Smooth muscle cell (in vitro differentiated cells): Measurements from ENCODE around the gene DIP2C. TPM values are rescaled to one million over a fixed set of nuclear protein-coding genes. Genes with fewer than 3 reads are reported as not detected.

Experiments
- DNase-seq: peaks from one replicate; lab custom pipeline; 2025; ENCODE audit not compliant: unreplicated experiment; lab: John Stamatoyannopoulos, UW
- H2AFZ ChIP-seq: fragments of 200-600 bp; sonication (generic); 2 replicates; pipeline ENCODE4 v1.6.0; 2016; ENCODE audit warnings: antibody characterized with exemption, low read depth, mild to moderate bottlenecking
- H3F3A ChIP-seq: fragments of 200-600 bp; sonication (generic); 2 replicates; pipeline ENCODE4 v1.6.0; 2017; ENCODE audit warnings: antibody characterized with exemption, low read depth
- H3K27ac ChIP-seq: fragments of 200-600 bp; sonication (generic); 2 replicates; pipeline ENCODE4 v1.5.1; 2016; ENCODE audit warnings: low read depth, mild to moderate bottlenecking
- H3K27me3 ChIP-seq: fragments of 200-600 bp; sonication (generic); 2 replicates; pipeline ENCODE4 v1.6.1; 2016; ENCODE audit warnings: low read depth, mild to moderate bottlenecking
- H3K36me3 ChIP-seq: fragments of 200-600 bp; sonication (generic); 2 replicates; pipeline ENCODE4 v1.5.1; 2016; ENCODE audit warnings: low read depth
- H3K4me1 ChIP-seq: fragments of 200-600 bp; sonication (generic); 2 replicates; pipeline ENCODE4 v1.5.1; 2016; ENCODE audit warnings: low read depth
- H3K4me2 ChIP-seq: fragments of 200-600 bp; sonication (generic); 2 replicates; pipeline ENCODE4 v1.6.0; 2016; ENCODE audit warnings: mild to moderate bottlenecking
- H3K4me3 ChIP-seq: fragments of 200-600 bp; sonication (generic); 2 replicates; pipeline ENCODE4 v1.5.1; 2016; ENCODE audit warnings: mild to moderate bottlenecking
- H3K79me2 ChIP-seq: fragments of 200-600 bp; sonication (generic); 2 replicates; pipeline ENCODE4 v1.6.0; 2016; ENCODE audit warnings: low read depth, mild to moderate bottlenecking
- H3K9ac ChIP-seq: fragments of 200-600 bp; sonication (generic); 2 replicates; pipeline ENCODE4 v1.6.0; 2016; ENCODE audit warnings: low read depth
- H3K9me3 ChIP-seq: fragments of 200-600 bp; sonication (generic); replicated peaks from 2 replicates; pipeline ENCODE4 v1.5.1; 2016; ENCODE audit warnings: low read depth
- H4K20me1 ChIP-seq: fragments of 200-600 bp; sonication (generic); 2 replicates; pipeline ENCODE4 v1.6.0; 2016; ENCODE audit warnings: low read depth
- WGBS: methylation state at CpG from one replicate; pipeline ENCODE4 v1.1.7; 2016; ENCODE audit warnings: low lambda C conversion rate; 5-methylcytosine and 5-hydroxymethylcytosine counted together
- polyA plus RNA-seq: library from polyadenylated mRNA; unstranded; fragments of >200 nt; fragmentation: Nextera tagmentation; extraction: Ambion mirVana; gene quantifications from 2 replicates; pipeline ENCODE4 v1.2.1, GENCODE V29; 2016
- total RNA-seq: library from RNA; depleted of rRNA; stranded (reverse); fragments of >200 nt; gene quantifications from 2 replicates; pipeline ENCODE4 v1.2.3, GENCODE V29; 2014
- TF ChIP-seq, protein P1 (sequence below): fragments of 200-600 bp; sonication (generic); IDR thresholded peaks from 2 replicates; pipeline ENCODE4 v1.5.1; 2017; ENCODE audit warnings: borderline replicate concordance, mild to moderate bottlenecking, antibody characterized with exemption; ENCODE audit not compliant: insufficient read depth, poor library complexity, severe bottlenecking

Gene DIP2C
- total and polyA plus RNA-seq, 2 experiments from 2014 or later: 14.9 to 15.3 TPM

DNA sequence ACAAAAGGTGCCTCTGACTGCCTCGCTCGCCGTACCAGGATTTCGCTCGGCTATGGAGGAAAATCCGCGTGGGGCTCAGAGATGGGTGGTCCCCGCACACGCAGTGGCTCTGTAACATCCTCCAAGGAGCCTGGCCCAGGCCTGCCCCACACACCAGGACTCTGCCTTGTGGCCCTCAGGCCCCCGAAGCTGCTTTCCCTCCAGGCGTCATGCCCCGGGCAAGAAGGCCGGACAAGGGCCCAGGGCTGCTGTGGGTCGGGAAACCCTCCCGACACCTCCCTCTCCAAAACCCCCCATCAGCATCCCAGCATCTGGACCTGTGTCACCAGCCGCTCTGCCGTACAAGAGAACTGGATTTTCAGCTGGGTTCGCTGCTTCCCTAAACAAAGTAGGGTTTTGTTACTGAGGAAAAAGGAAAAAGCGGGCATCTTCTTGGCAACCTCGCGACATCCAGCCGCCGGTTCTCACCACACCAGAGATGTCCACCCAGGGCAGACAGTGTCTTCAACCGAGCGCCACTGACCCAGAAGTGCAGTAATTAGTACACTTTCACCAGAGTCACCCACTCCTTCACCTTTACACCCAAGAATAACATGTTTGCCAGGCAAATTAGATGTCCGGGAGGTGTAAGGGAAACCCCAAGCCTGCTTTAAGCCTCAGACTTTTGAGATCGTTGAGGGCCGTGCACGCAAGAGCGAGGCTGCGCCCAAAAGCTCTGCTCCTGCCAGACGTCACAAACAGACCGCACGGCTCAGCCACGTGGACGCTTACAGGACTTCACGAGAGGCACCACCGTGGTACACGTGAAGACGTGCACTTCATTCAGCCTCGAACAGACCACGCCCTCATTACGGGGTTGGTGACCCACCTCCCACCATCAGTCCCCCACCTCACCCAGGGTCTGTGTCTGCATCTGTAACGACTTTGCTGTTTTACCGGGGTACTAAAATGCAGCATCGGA, 62.2 kb downstream of the DIP2C start:
- no peak overlapping the region for H3K4me2 ChIP-seq

DNA sequence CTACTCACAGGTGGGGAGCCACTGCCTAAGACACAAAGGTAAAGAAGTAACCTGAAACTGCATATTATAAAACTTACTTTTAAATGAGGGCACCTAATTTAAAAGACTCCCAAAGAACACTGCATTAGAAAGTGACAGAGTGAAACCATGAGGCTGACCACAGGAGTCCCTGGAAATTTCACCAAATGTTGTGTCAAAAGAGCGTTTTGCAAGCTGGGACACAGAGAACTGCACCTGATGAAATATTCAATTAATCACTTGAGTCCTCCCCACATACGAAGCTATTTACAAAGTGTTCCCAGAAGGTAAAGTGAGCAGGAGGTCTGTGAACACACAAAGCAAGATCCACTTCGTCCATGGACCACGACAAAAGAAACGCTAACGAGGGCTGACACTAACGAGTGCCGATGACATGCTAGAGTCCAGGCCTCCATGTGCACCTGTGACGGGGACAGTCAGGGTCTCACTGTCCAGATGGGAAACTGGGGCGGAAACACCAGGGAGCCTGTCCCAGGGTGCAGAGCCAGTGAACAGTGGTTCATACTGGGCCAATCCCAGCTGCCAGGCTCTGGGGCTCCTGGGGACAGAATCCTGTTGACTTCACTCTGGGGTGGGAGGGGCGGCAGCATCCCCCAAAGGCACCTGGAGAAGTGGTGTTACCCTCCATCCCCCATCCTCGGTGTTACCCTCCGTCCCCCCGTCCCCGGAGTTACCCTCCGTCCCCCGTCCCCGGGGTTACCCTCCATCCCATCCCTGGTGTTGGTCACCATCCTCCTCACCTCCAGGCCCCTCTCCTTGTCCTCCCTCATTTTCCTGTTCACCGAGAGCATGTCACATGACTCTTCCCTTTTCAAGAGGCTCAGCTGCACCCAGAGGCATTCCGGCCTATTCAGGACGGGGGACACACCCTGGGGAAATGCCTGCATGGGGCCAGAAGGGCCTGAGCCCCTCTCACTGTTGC, 63.4 kb downstream of the DIP2C start:
- H3K36me3 ChIP-seq: no peaks in the 10 kb centered on the region
- peaks cover 29% of the 10 kb centered on the region for H3K4me1 ChIP-seq
- no peaks in the 10 kb centered on the region for H3K27me3 ChIP-seq
- H3K9ac ChIP-seq: peak overlapping the region; percentile 96
- DNase-seq: no peak
- H3K9me3 ChIP-seq: no peaks in the 10 kb centered on the region
- peak overlapping the region; percentile 99 for H3K27ac ChIP-seq
- peaks cover 73% of the 10 kb centered on the region for H4K20me1 ChIP-seq
- peak overlapping the region; percentile 86 for H3K4me2 ChIP-seq
- TF ChIP-seq, protein P1, sequence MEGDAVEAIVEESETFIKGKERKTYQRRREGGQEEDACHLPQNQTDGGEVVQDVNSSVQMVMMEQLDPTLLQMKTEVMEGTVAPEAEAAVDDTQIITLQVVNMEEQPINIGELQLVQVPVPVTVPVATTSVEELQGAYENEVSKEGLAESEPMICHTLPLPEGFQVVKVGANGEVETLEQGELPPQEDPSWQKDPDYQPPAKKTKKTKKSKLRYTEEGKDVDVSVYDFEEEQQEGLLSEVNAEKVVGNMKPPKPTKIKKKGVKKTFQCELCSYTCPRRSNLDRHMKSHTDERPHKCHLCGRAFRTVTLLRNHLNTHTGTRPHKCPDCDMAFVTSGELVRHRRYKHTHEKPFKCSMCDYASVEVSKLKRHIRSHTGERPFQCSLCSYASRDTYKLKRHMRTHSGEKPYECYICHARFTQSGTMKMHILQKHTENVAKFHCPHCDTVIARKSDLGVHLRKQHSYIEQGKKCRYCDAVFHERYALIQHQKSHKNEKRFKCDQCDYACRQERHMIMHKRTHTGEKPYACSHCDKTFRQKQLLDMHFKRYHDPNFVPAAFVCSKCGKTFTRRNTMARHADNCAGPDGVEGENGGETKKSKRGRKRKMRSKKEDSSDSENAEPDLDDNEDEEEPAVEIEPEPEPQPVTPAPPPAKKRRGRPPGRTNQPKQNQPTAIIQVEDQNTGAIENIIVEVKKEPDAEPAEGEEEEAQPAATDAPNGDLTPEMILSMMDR: no peak
- H3K79me2 ChIP-seq: peaks cover 73% of the 10 kb centered on the region
- no peak overlapping the region for H3K4me3 ChIP-seq
- H3F3A ChIP-seq: peaks cover 16% of the 10 kb centered on the region
- WGBS: 96% methylated on average over 15 of the region's 21 CpGs
- H2AFZ ChIP-seq: no peak overlapping the region

More for the DNA sequence above, 62.2 kb downstream of the DIP2C start:
- Histone ChIP-seq H3K4me3 (no peak overlapping the region), H3K4me1 (peaks cover 29% of the 10 kb centered on the region), H3F3A (peaks cover 16% of the 10 kb centered on the region), H4K20me1 (peaks cover 75% of the 10 kb centered on the region), H3K9me3 (no peaks in the 10 kb centered on the region), H3K9ac (no peak overlapping the region), H2AFZ (no peak overlapping the region), H3K36me3 (no peaks in the 10 kb centered on the region), H3K79me2 (peaks cover 74% of the 10 kb centered on the region), H3K27ac (no peak overlapping the region), H3K27me3 (no peaks in the 10 kb centered on the region)
- WGBS: 96% methylated on average over 46 of the region's 46 CpGs
- no peak for DNase-seq
- TF ChIP-seq, protein P1: no peak

DNA sequence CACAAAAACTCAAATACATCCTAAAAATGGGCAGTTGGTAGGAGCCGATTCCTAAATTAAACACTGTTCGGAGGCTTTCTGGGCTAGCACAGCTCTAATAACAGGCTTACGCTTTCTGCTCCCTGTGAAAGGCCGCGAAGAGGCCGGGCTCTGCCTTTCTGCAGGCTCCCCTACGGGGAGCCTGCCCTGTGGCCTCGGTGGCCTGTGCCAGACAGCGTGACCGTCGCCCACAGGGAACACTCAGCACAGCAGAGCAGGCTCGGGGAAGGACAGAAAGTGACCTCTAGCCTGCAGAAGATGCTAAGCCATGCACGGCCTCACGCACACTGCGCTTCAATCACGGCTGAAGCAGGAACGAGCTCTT, 64.2 kb downstream of the DIP2C start:
- H3K4me3 ChIP-seq: peak overlapping the region; percentile 29
- H3K9me3 ChIP-seq: no peaks in the 10 kb centered on the region
- peaks cover 74% of the 10 kb centered on the region for H4K20me1 ChIP-seq
- 32% methylated on average over 17 of the region's 17 CpGs for WGBS
- peaks cover 29% of the 10 kb centered on the region for H3K4me1 ChIP-seq
- H3F3A ChIP-seq: peaks cover 16% of the 10 kb centered on the region
- H3K27me3 ChIP-seq: no peaks in the 10 kb centered on the region
- TF ChIP-seq, protein P1: no peak
- H3K27ac ChIP-seq: peak overlapping the region; percentile 99
- no peaks in the 10 kb centered on the region for H3K36me3 ChIP-seq
- H3K4me2 ChIP-seq: peak overlapping the region; percentile 86
- H2AFZ ChIP-seq: no peak overlapping the region
- H3K9ac ChIP-seq: peak overlapping the region; percentile 96
- DNase-seq: peak; percentile 65
- H3K79me2 ChIP-seq: peaks cover 73% of the 10 kb centered on the region
